Right lobe of liver (tissue), 6 donors: ENCODE data around the gene PAK4. TPM values are rescaled to one million over a fixed set of nuclear protein-coding genes. Genes with fewer than 3 reads are reported as not detected.

Experiments used
- ATAC-seq, 4 donors: fragments of 200-7000 bp; cut with Tn5 transposase; one replicate each; pipeline ENCODE4 v1.9.1; 2020; ENCODE audit warnings: mild to moderate bottlenecking in 4 of 4, moderate library complexity in 4 of 4
- DNase-seq, 3 donors: peaks; one replicate each; pipeline ENCODE4 v3.0.0-alpha.2; 2020
- H3K27ac ChIP-seq, 3 donors: fragments of 200-600 bp; one replicate each; pipeline ENCODE4 v1.8.0; 2022
- H3K27me3 ChIP-seq, 2 donors: fragments of 200-600 bp; one replicate each; pipeline ENCODE4 v1.8.0; 2022
- H3K36me3 ChIP-seq, 4 donors: fragments of 200-600 bp; sonication (generic) in 1 of 4; one replicate each; pipeline versions ENCODE4 v1.5.1 to v1.8.0; 2017 to 2022; ENCODE audit warnings: control low read depth in 1 of 4
- H3K4me1 ChIP-seq, 4 donors: fragments of 200-600 bp; sonication (generic) in 1 of 4; one replicate each; pipeline versions ENCODE4 v1.5.1 to v1.8.0; 2017 to 2022; ENCODE audit warnings: control low read depth in 1 of 4
- H3K4me3 ChIP-seq, 3 donors: fragments of 200-600 bp; one replicate each; pipeline ENCODE4 v1.8.0; 2022
- H3K9me3 ChIP-seq, 4 donors: fragments of 200-600 bp; sonication (generic) in 1 of 4; one replicate each; pipeline versions ENCODE4 v1.5.1 to v1.8.0; 2017 to 2022; ENCODE audit warnings: control low read depth in 1 of 4
- POLR2A ChIP-seq: fragments of 450-650 bp; IDR thresholded peaks from one replicate; pipeline ENCODE4 v1.6.1; 2017; ENCODE audit warnings: antibody characterized with exemption, mild to moderate bottlenecking
- WGBS: methylation state at CpG from one replicate; pipeline ENCODE4 v1.1.6; 2018; ENCODE audit warnings: low coverage, low lambda C conversion rate; ENCODE audit not compliant: insufficient coverage; ENCODE audit errors: missing lambda C conversion rate; 5-methylcytosine and 5-hydroxymethylcytosine counted together
- intact Hi-C, 2 donors: fragments of 100-400 bp; cut with DNase I; formaldehyde crosslinking; loops; one replicate each; pipeline versions ENCODE4 v1.11.2 to v1.14.1; 2022
- total RNA-seq, 6 experiments: library from RNA; depleted of rRNA in 2 of 6; stranded (reverse); fragments of >200 nt in 2 of 6; fragmentation: NEBNext Ultra II Directional in 3 of 6; extraction: Animal tissue kit (Norgen Biotek cat#: 25700) in 3 of 6; gene quantifications; one replicate each; pipeline versions ENCODE4 v1.1.0 to v1.2.4, GENCODE V29; 2016 to 2023
- TF ChIP-seq, protein P1 (sequence below), 4 donors: fragments of 200-600 bp in 3 of 4; fragments of 450-650 bp in 1 of 4; IDR thresholded peaks; one replicate each; pipeline versions ENCODE4 v1.5.1 to v1.8.0; 2016 to 2022; ENCODE audit warnings: antibody characterized with exemption in 4 of 4, mild to moderate bottlenecking in 2 of 4
- donor health status: DM: no; HTN: yes; CAD: no.
- donor health status: DM: no; HTN: no; CAD: no.
- donor health status: DM: no; HTN: no; CAD: no.
- donor health status: DM: no; HTN: yes; CAD: no.
- donor health status: DM: no; HTN: yes; CAD: no.

Gene PAK4
- total RNA-seq, 6 experiments from 2014 or later, result 11.4 to 16.6 (median 14.7) TPM

DNA sequence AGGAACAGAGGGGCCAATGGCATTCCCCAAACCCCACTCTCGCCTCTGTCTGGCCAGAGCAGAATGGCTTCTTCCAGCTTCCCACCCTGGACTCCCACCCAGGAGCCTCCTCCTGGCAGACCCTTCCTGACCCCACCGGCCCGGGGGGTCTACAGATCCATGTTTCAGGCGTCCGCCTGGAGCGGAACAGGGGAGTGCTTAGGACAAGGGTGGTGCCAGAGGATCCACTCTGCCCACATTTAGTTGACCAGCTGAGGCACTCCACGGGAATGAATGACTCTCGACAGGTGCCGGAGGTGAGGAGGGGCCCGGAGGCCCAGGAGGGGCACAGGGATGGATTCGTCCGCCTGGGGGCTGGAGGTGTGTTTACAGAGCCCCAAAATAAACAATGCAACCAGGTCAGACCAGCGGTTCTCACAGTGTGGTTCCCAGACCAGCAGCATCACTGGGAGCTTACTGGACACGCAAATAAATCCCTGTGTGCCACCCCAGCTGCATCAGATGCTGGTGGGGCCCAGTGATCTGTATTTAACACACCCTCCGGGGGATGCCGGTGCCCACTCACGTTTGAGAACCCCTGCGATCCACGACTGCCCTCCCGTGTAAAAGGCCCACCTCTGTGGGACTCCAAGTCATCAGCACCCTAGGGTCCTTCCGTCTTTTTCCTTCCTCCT is 56.1 kb downstream of the PAK4 start:
- intact Hi-C loops, result loop anchor here (10.0 kb wide), 1 partner anchor 47 kb away; no protein-coding TSS in a partner anchor

DNA sequence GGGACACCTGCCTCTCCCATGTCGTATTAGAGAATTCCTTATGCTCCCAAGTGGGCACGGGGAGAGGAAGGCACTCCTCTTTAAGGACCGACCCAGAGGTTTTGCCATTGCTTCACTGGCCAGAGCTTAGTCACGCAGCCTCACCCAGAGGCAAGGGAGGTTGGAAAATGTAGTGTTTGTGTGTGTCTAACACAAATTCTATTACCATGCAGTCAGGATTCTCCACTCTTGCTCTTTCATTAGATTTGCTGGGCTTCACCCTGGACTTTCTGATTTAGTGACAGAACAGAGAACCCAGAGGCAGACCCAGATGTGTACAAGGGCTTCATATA is 56.6 kb downstream of the PAK4 start:
- peaks cover 0 to 11% (median 4%) of the 10 kb centered on the region in 4 donors for H3K36me3 ChIP-seq
- DNase-seq (no peak), ATAC-seq (no peak)
- no peaks in the 10 kb centered on the region for H3K27me3 ChIP-seq
- no peaks in the 10 kb centered on the region for H3K4me1 ChIP-seq
- WGBS, result 65% methylated on average over 3 of the region's 4 CpGs
- no peak overlapping the region for H3K27ac ChIP-seq
- no peak for TF ChIP-seq POLR2A
- TF ChIP-seq, protein P1, sequence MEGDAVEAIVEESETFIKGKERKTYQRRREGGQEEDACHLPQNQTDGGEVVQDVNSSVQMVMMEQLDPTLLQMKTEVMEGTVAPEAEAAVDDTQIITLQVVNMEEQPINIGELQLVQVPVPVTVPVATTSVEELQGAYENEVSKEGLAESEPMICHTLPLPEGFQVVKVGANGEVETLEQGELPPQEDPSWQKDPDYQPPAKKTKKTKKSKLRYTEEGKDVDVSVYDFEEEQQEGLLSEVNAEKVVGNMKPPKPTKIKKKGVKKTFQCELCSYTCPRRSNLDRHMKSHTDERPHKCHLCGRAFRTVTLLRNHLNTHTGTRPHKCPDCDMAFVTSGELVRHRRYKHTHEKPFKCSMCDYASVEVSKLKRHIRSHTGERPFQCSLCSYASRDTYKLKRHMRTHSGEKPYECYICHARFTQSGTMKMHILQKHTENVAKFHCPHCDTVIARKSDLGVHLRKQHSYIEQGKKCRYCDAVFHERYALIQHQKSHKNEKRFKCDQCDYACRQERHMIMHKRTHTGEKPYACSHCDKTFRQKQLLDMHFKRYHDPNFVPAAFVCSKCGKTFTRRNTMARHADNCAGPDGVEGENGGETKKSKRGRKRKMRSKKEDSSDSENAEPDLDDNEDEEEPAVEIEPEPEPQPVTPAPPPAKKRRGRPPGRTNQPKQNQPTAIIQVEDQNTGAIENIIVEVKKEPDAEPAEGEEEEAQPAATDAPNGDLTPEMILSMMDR (IDR thresholded peaks at IDR 0.05), result no peak
- H3K9me3 ChIP-seq, result no peaks in the 10 kb centered on the region
- no peak overlapping the region for H3K4me3 ChIP-seq
- intact Hi-C loops, result loop anchor here (10.0 kb wide), 1 partner anchor 47 kb away; no protein-coding TSS in a partner anchor

More for the DNA sequence above, 56.1 kb downstream of the PAK4 start:
- Histone ChIP-seq H3K36me3 (peaks cover 0 to 12% (median 6%) of the 10 kb centered on the region in 4 donors), H3K9me3 (no peaks in the 10 kb centered on the region), H3K4me1 (no peaks in the 10 kb centered on the region), H3K27ac (no peak overlapping the region), H3K27me3 (no peaks in the 10 kb centered on the region), H3K4me3 (no peak overlapping the region)
- no peak for TF ChIP-seq POLR2A
- TF ChIP-seq, protein P1 (IDR thresholded peaks at IDR 0.05), result no peak
- DNase-seq, result no peak
- ATAC-seq, result peak in 2 of 4 donors; percentile 7 to 21
- WGBS, result 42% methylated on average over 7 of the region's 21 CpGs

DNA sequence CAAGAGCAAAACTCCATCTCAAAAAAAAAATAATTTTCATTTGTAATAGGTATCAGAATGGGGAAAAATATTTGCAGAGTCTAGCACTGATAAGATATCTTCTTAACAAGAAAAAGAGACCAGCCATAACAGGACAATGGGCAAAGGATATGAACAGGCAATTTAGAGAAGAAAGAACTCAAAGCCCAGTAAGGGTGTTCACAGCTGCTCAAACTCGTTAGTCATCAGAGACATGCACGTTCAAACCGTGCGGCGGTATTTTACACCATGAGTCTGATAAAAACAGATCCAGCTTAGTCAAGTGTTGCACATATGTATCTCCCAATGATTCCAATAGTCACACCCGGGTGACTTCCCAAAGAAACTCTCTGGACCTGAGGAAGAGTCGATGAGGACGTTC is 57.5 kb downstream of the PAK4 start:
- H3K27me3 ChIP-seq, result no peaks in the 10 kb centered on the region
- TF ChIP-seq, protein P1 (IDR thresholded peaks at IDR 0.05), result no peak
- TF ChIP-seq POLR2A, result no peak
- no peaks in the 10 kb centered on the region for H3K4me1 ChIP-seq
- H3K9me3 ChIP-seq, result no peaks in the 10 kb centered on the region
- ATAC-seq (no peak), DNase-seq (no peak)
- no peak overlapping the region for H3K4me3 ChIP-seq
- intact Hi-C loops, result loop anchor here (10.0 kb wide), 1 partner anchor 48 kb away; no protein-coding TSS in a partner anchor
- H3K27ac ChIP-seq, result no peak overlapping the region
- peaks cover 0 to 5% (median 0%) of the 10 kb centered on the region in 4 donors for H3K36me3 ChIP-seq
- 80% methylated on average over 7 of the region's 8 CpGs for WGBS

DNA sequence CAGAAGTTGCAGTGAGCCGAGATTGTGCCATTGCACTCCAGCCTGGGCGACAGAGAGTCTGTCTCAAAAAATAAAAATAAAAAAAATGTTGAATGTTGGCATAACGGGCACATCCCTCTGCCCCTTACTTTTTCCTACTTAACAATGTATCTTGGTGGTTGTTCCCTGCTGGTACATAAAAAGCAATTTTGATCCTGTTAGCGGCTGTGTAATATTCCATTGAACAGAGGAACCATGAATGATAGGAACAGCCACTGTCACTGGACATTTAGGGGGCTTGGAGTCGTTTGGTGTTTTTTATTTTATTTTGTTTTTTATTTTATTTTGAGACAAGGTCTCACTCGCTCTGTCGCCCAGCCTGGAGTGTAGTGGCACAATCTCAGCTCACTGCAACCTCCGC is 60.8 kb downstream of the PAK4 start:
- no peak for ATAC-seq
- Histone ChIP-seq H3K4me1 (no peaks in the 10 kb centered on the region), H3K4me3 (no peak overlapping the region), H3K27me3 (no peaks in the 10 kb centered on the region), H3K9me3 (no peaks in the 10 kb centered on the region), H3K27ac (no peak overlapping the region), H3K36me3 (no peaks in the 10 kb centered on the region)
- TF ChIP-seq, protein P1 (IDR thresholded peaks at IDR 0.05), result no peak
- no peak for TF ChIP-seq POLR2A
- intact Hi-C loops, result loop anchor here (5.0 to 10.0 kb wide), 2 partner anchors 52 to 74 kb away; no protein-coding TSS in a partner anchor
- no peak for DNase-seq
- WGBS, result 81% methylated on average over 6 of the region's 8 CpGs
